DMS153 treated with DMSO at 0.1 percent for 48 hours (cell line): ENCODE data around the gene ZNF653.
A peak's percentile ranks its signal among the peaks of the same experiment; 100 is the strongest.
"Not testable (repeated sequence)": the region's sequence is repeated elsewhere in the genome, so short reads cannot be mapped to it uniquely, and the experiment has no call there.

Experiments
- DNase-seq: peaks from one replicate; lab custom pipeline; 2025; ENCODE audit not compliant: unreplicated experiment; lab: John Stamatoyannopoulos, UW

ZNF653 gene

DNA sequence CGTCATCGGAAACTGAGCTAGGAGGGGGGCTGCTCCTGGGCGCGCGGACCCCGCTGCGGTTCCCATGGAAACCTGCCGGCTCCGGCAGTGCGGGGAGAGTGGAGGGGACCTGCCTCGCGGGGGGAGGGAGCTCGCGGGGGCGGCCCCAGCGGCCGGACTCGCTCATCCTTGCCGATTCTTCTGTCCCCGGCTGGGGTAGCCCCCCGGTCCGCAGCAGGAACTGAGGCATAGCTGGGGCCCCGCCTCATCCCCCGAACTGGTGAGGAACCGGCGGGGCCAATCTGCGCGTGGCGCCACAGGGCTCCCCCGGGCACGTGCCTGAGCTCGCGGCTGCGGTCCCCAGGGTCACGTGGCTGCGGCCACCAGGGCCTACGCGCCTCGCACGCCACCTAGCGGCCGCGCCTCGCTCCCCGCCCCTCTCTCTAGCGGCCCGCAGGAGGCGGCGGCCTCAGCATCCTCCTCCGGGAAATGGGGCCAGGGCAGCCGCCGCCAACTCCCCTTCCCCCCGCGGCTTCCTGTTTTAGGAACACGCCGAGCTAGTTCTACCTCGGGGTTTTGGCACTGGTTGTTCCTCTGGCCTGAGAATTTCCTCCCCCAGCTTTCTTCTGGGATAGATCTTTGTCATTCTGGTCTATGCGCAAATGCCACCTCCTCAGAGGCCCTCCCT lies 23.1 kb downstream of the ZNF653 start:
- peak; percentile 88 for DNase-seq

DNA sequence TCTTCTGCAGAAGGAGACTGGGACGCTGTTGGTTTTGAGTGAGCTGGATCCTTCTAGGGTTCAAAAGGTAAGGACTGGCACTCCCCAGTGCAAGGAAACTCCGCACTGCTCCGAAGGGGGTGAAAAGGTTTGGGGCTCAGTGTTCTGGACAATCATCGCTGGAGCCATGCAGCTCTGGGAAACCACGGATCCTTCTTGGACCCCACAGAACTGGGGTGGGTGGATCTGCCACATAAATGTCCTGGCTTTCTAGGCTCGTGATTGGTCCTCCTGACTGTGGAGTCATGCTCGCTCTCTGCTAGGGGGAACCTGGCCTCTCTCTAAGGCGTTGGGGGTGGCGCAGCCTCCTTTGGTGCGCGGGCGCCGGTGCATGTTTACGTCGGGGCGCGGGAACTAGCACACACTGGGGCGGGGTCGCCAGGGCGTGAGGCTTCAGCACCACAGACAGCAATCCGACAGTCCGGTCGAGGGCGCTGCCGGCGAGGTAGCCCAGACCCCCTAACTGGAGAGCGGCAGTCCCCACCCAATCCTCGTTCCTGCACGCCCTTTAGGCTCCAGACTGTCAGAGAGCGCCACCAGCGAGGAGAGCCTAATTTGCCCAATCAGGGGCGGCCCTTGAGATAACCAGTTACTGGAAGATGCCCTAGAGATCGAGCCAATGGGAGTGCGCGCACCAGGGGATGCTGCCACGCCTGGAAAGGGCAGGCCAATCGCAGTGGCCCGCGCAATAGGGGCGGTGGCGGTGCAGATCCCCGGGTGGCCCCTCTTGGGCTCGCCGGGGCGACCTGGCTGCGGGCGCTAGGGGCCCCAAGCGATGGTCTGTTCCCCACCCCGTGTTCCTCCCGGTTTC lies 23.9 kb downstream of the ZNF653 start:
- DNase-seq, result peak; percentile 93

DNA sequence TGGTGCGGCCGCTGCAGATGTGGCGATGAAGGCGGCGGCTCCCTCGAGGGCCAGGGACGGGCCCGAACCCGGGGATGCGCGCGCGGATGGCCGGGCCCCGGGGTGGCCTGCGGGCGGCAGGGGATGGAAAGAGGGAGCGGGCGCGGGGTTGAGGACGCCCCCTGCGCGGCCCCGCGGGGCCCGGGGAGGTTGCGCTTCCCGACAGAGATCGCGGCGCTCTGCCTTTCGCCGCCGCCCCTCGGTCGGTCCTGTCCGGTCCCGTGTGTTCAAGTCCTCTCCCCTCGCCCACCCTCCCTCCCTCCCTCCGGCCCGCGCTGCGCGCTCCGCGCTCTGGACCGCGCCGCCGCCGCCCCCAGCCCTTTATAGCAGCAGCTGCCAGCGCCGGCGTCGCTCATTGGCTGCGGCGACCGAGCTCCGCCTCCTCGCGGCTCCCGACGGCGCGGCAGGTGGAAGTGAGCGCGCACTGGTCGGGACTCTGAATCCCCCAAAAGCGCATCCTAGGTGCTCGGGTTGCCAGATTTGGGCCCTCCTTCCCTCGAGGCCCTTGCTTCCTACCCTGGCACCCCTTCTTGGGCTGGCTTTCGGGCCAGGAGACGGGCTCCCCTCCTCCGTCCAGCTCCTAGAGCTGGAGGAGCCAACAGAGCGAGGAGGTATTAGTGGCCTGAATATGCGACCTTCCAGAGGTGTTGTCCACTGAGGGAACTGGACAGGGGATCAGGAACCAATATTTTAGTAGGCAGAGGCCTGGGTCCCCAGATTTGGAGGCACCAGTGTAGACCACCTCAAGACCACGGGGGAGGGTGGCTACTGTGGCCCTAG lies 24.7 kb downstream of the ZNF653 start, which contains the start of gene ELAVL3:
Gene ELAVL3 (minus strand): TSS at position 332 of the 819 bp plus-strand sequence. CDS start 438 bp downstream, outside the sequence.
- DNase-seq, result peak; percentile 56

DNA sequence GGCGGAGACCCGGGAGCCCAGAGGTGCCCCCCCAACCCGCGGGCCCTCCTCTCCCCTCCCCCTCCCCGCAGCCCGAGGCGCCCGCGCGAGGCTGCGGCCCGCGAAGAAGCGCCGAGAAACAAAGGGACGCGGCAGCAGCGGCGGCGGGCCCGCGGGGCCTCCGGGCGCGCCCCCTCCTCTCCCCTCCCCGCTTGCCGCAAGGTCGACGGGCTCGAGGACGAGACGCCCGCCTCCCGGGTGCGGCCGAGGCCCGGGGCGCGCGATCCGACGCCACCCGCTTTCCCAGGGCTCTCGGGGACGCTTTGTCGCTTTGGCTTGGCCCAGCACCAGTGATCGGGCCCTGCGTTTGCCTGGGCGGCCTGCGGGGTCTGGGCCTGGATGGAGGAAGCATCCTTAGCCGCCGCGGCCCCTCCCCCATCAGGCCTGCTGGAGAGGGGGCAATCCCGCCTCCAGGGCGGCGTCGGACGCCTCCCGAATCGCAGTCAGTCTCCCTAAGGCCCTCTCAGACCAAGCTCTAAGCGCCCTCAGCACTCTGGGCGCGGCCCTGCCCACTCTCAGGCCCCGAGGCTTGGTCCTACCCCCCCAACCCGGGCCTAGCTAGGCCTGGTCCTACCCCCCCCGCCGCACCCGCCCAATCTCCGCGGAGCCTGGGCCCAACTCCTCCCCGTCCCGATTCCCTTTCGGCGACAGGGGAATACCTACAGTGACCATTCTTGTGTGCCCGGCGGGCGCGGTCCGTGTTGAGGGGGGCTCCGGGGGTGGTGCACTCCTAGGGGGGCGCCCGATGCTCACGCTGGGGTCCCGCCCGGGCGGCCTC lies 25.5 kb downstream of the ZNF653 start:
- no peak for DNase-seq

DNA sequence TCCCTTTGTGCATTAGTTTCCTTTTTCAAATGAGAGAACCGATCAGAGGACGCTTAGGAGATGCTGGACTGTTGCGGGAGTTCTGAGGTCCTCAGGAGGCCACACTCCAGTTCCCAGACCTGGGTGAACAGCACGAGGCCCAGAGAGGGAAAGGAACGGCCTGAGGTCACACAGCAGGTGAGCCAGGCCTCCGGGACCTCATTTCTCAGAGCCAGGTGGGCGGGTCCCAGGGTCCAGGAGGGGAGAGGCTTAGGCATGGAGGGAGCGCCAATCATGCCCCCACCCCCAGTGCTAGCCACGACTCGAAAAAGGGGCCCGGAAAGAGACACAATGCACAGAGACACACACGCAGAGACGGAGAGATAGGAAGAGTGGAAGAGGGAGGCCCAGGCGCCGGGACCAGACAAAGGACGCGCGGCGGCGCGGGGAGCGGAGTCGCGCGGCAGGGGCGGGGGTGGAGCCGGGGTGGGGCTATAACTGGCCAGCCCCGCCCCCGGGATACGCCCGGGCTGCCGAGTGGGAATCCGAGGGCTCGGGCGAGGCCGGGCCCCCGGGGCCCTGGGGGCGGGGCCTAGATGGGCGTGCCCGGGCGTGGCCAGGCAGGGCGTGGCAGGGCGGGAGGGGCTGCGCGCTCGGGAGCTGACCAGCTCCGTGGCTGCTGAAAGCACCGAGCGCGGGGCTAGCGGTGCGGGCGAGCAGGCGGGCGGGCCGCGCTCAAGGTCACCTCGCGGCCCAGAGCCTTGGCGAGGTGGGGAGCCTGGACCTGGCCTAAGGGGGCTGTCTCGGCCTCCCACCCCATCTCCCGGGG lies 26.3 kb downstream of the ZNF653 start:
- peak; percentile 82 for DNase-seq

DNA sequence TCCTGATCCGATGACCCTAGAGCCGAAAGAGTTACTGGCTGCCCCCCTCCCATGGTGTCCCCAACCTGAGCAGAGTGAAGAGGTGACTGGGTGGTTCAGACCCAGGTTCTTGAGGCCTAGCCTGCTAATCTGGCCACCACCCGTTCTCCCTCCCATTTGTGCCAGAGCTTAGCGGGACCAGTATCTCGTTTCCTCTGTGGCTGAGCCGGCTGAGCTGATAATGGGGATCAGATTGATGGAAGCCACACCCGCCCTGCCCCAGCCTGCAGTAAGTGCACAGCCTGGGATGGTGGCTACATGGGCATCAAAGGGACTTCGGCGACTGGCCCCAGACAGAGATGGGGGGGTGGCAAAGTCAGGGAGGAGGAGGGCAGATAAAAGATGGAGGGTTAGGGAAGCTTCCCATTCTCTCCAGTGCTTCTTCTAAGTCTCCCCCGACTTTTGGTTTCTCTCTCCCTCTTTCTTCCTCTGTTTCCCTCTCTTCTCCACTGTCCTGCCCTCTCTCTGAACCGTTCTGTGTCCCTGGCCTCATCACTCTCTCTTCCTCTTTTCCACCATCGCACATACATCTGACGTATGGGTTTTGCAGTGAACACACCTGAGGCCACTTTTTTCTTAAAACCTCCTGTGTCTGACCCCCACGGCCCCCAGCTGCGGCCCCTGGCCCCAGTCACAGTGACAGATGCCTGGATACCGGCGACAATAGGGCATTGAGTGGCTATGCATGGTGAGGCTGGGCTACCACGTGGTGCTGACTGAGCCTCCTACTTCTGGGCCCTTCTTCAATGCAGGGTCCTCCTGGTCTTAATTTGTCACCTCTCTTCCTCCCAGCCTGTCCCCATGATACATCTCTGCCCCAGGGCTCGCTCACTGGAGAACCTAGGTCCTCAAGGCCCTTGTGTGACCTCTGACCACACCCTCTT lies 27.2 kb downstream of the ZNF653 start:
- no peak for DNase-seq

DNA sequence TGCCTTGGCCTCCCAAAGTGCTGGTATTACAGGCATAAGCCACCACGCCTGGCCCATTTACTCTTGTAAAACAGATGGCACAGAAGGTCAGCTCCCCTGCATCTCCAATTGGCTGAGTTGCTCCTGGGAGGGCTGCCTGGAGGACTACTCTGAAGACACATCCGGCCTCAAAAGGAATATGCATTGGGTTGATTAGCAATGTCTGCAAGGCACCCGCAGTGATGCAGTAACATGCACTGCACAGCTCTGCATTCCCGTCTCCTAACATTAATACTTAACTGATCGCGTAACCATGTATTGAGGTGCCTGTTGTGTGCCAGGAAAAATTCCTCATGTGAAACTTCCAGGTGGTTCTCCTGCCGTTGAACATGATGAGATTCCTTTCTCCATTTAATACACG lies 29.8 kb downstream of the ZNF653 start:
- DNase-seq, result no peak

DNA sequence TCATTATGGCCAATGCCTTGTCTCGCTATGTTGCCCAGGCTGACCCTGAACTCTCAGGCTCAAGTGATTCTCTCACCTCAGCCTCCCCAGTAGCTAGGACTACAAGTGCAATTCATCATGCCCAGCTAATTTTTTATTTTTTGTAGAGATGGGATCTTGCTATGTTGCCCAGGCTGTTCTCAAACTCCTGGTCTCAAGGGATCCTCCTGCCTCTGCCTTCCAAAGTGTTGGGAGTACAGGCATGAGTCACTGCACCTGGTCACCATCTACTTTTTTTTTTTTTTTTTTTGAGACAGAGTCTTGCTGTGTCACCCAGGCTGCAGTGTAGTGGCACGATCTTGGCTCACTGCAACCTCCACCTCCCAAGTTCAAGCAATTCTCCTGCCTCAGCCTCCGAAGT lies 30.3 kb downstream of the ZNF653 start:
- not testable (repeated sequence) for DNase-seq

DNA sequence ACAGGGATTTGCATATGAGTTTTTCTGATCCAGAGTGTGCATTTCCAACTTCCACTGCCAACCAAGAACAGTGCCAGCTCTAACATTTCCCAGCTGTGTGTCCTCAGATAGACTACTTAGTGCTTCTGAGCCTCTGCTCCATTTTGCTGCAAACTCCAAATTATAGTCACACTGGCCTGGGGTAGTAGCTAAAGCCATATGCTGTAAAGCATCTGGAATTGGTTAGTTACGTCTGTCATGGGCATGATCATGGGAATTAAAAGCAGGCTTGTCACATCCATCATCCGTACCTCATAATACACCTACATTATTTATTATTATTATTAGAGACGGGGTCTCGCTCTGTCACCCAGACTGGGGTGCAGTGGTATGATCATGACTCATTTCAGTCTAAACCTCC lies 31.9 kb downstream of the ZNF653 start:
- no peak for DNase-seq

DNA sequence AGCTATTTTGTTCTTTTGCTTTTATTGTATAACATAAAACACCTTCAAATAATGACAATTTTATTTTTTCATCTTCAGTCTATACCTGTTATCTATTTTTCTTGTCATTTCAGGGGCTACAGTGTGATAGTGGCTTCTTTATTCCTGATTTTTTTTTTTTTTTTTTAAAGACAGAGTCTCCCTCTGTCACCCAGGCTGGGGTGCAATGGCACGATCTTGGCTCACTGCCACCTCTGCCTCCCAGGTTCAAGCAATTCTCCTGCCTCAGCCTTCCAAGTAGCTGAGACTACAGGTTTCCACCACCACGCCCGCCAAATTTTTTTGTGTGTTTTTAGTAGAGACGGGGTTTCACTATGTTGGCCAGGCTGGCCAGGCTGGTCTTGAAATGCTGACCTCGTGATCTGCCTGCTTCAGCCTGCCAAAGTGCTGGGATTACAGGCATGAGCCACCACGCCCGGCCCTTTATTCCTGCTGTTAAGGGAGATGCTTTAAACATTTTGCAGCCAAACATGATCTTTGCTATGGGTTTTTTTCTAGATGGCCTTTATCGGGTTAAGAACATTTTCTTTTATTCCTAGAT lies 37.3 kb downstream of the ZNF653 start:
- DNase-seq, result not testable (repeated sequence)

DNA sequence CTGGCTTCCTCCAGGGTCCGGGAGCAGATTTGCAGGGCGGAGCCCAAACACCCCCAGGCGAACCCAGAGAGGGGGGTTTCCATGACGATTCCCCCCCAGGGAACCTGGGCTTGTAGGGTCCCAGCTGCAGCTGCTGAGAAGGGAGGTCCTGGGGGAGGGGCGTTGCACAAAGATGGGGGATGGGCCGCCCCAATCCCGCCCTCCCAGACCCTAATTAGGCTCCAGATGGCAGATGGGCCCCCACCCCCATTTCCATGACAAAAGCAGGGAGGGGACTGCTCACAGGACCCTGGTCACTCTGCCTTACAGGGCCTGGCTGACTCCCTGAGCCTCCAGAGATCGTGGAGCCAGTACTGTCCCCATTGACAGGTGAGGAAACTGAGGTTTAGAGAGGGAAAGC lies 40.0 kb downstream of the ZNF653 start:
- DNase-seq, result no peak

DNA sequence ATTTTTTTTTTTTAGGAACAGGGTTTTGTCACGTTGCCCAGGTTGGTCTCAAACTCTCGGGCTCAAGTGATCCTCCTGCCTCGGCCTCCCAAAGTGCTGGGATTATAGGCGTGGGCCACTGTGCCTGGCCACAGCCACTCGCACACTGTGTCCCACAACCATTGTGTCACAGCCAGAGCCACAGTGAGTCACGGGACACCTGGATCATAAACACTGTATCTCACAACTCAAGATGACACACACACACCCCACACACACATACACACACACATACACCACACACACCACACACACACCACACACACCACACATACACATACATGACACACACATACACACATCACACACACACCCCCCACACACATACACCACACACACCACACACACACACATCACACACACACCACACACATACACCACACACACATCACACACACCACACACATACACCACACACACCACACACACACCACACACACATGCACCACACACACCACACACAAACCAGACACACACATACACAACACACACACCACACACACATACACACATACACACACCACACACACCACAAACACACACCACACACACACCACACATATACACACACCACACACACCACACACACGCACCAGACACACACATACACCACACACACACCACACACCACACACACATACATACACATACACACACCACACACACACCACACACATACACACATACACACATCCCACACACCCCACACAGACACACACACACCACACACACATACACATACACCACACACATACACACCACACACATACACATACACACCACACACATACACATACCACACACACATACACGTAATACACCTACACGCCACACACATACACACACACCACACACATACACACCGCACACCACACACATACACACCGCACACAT lies 41.0 kb downstream of the ZNF653 start:
- DNase-seq, result no peak

DNA sequence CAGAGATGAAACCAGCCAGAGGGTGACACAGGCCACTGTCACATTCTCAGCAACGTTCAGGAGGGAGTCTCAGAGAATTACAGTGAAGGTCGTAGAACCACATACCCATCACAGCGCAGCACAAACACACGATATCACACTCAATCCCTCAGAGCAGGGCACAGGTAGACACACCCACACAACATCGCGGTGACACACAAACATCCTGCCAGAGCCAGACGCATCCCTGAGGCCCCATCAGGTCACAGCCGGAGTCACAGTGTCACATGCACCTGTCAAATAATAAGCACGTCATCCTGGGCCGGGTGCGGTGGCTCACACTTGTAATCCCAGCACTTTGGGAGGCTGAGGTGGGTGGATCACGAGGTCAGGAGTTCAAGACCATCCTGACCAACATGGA lies 42.2 kb downstream of the ZNF653 start:
- DNase-seq, result no peak

DNA sequence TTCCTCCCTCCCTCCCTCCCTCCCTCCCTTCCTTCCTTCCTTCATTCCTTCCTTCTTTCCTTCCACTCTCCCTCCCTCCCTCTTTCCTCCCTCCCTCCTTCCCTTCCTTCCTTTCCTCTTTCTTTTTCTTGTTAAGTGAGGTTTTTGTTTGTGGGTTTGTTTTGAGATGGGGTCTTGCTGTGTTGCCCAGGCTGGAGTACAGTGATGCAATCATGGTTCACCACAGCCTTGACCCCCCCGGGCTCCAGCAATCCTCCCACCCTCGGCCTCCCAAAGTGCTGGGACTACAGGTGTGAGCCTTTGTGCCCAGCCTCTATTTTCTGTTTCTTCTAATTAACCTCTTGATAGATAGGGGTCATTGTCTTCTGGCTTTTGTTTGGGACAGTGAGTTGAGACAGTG lies 44.2 kb downstream of the ZNF653 start:
- no peak for DNase-seq

DNA sequence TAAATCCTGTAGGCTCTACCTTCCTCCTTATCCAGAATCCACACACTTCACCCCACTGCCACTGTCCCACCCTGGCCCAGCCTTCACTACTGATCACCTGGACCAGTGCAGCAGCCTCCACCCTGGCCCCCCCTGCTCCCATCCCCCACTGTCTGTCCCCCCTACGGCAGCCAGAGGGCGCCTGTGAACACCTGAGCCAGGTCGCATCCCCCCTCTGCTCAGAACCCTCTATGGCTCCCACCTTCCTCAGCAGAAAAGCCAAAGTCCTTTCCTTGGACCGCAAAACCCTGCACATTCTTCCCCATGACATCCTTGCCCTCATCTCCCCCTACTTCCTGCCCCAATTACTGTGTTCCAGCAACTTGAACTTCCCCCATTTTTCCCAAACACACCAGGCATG lies 45.4 kb downstream of the ZNF653 start:
- no peak for DNase-seq

DNA sequence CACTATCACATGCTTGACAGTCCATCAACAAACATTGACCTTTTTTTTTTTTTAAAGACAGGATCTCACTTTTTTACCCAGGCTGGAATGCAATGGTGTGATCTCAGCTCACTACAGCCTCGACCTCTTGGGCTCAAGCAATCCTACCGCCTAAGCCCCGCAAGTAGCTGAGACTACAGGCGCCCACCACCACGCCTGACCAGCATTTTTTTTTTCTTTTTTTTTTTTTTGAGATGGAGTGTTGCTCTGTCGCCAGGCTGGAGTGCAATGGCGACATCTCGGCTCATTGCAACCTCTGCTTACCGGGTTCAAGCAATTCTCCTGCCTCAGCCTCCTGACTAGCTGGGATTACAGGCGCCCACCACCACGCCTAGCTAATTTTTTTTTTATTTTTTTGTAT lies 46.7 kb downstream of the ZNF653 start:
- not testable (repeated sequence) for DNase-seq

DNA sequence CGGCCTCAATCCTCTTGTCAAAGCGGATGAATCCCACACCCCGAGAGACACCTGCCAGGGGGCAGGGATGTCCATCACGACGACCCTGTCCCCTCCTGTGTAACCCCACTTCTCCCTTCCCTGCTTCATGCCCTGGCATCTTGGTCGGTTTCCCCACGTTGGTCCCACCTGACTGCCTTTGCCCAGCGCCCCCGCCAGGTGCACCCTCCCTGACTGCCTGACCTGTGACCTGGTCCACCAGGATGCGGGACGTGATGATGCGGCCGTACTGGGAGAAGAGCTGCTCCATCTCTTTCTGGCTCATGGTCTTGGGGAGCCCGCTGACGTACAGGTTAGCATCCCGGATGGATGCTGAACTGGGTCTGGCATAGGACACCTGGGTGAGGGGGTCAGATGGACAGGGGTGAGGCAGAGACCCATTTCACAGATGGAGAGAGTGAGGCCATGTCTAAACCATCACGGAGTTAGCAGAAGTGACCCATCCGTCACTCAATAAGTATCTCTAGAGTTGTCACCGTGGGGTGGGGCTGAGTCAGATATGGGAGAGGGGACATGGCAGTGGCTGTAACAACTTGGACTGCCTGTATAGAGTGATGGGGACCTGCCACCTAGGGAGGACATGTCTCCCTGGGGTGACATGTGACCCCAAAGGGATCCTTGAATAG lies 47.3 kb downstream of the ZNF653 start:
- DNase-seq, result no peak
